HG03175 (cell line): ENCODE results near the gene ST6GALNAC3.

ENCODE experiments used
- ATAC-seq: cut with Tn5 transposase; IDR thresholded peaks from one replicate; pipeline ENCODE4 v1.9.1; 2021; ENCODE audit warnings: mild to moderate bottlenecking, moderate library complexity; ENCODE audit not compliant: unreplicated experiment

ST6GALNAC3 gene

DNA sequence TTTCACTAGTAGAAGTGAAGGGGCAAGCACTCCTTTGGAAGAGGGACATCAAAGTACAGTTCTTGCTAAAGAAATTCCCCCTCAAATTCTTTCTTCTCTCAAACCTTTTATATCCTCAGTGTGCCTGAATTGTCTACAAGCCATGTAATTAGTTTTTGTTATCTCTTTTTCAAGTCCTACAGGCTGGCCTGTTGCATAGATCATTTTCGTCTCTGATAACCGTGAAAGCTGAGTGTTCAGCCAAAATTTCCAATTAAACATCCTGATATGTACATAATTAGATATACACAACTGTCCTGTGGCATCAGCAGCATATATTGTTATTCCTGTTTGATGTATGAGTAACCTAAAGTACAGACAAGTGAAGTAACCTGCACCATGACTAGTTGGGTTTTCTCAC is 417.2 kb downstream of the ST6GALNAC3 start:
- no peak for ATAC-seq

DNA sequence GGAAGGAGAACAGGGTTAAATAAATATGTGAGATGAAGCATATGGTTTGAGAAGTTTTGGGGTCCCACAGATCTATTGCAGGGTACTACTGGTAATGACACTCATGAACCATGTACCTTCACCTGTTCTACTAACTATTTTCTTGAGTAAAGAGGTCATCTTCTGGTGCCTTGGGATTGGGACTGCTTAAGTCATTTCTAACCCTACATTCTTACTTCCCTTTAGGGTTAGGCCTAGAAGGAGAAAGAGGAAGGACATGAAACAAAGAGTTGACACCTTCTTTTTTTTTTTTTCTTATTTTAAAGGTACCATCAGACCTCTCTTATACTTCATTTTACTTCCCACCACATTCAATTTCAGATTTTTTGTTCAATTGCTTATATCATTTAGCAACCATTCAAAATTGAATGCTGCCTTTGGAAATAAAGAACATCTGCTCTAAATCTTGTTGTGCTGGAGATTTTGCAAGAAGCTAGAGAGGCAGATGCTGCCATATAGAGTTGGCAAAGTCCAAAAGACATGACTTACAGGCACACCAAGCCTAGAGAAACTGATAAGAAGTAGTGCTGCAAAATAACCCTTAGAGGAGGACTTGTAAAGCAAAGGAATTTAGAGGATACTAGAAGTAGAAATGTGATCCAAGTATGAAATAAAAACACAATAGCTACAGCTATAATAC is 418.3 kb downstream of the ST6GALNAC3 start:
- ATAC-seq = no peak

DNA sequence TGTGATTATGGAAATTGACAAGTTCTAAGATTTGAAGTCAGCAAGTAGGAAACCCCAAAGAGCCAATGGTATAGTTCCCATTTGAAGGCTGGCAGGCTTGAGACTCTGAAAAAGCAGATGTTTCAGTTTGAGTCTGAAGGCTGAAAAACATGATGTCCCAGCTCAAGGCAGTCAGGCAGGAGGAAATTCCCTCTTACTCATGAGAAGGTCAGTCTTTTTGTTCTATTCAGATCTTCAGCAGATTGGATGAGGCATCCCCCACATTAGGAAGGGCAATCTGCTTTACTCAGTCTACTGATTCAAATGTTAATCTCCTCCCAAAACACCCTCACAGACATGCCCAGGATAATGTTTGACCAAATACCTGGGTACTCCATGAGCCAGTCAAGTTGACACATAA is 420.3 kb downstream of the ST6GALNAC3 start:
- peak; percentile 61 for ATAC-seq

DNA sequence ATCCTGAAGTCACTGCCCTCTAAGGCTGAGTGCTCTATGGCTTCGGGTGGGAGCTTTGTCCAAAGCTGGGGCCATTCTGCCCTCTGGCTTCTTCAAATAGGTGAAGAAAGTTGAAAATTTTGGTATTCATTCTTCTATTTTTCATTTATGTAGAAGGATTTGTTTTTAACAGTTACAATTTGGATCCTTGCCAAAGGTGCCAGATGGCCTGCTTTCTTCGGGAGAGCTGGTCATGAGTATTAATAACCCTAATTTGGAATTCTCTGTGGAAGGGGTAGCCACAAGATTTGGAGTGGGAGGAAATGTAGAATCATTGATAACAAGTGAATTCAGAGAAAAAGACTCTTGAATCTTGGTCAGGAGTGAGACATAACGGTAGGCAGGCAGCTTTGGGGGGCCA is 422.3 kb downstream of the ST6GALNAC3 start:
- no peak for ATAC-seq

DNA sequence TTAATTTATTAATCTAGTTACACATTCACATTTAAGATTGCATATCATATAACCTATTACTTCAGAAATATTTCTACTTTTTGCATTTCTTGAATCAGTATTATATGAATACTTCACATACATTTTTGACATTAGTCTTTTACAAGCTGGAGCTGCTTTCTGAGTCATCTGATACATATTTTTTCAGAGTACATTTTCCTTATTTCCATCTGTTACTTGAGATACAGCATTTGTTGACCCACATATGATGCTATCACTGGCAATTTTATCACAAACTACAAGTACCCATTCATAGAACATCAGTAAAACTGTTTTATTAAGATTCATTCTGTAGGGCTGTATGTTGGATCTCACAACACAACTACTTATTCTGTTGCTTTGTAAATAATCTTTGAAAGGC is 425.6 kb downstream of the ST6GALNAC3 start:
- no peak for ATAC-seq

DNA sequence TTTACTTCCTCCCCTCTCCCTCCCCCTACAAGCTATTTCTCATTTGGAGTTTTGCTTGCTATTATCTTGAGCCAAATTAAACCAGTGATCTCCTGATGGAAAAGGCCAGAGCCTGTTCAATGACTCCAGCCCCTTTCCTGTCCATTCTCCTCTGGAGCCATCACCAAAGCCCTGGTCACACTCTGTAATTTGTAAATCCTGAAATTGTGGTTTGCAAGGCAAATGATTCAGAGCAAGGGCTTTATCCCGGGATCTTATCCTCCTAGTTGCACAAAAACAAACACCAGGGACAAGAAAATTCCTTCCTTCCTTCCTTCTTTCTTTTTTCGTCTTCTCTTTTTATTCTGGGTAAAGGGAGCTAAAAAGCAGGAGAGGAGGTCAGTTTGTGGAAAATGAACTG is 426.6 kb downstream of the ST6GALNAC3 start:
- no peak for ATAC-seq

DNA sequence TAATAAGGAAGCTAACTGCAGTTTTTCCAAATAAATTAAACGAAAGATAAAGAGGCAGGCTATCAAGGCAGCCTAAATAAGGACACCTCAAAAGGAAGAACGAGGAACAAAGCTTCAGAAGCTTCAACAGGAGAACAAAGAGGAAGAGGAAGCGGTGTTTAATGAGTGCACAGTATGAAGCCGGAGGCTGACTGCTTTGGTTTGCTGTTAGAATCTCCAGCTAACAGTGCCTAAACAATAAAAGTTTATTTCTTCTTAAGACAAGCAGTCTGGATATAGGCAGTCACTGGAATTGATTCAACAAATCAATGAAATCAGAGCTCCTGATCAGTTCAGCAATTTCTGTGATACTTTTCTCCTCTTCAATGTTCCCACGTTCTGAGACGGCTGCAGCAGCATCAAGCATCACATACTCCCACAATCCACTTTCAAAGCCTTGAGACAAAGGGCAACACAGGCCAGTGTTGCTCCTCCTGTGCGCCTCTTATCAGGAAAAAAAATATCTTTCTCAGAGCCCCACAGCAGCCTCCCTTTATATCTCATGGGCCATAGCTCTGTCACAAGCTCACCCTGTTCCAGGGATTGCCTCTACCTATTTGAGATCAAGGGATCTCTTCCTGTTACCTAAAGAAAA is 427.2 kb downstream of the ST6GALNAC3 start:
- no peak for ATAC-seq

DNA sequence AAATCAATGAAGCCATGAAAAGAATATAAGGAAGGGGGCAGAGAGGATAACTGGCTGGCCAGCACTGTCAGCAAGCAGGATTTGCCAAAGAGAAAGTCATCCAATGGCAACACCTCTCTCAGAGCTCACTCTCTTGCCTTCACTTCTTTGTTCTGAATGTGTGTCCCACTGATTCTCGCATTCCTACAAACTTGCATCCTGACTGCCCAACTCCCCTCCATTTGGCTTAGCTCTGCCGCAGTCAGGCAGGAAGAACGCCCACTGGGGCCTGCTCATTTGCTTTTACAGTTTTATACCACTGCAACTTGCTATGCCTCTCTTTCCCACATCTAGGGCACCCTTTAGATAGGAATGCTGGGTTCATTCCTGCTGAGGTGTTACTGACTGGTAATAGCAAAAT is 428.6 kb downstream of the ST6GALNAC3 start:
- no peak for ATAC-seq

DNA sequence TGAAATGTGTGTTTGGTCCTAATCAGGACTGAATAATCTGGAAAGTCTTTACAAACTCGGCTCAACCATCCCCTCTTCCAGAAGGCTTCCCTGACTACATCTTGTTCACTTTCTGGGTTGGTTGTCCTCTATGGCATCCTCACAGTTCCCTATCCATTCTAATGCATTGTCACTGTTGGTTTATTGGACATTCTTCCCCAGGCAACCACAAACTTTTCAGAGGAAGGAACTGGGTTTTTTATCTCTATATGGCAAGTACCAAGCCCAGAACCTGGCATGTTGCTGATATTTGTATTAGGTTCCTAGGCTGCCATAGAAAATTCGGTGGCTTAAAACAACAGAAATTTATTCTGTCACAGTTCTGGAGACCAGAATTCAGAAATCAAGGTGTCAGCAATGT is 429.2 kb downstream of the ST6GALNAC3 start:
- ATAC-seq = no peak

DNA sequence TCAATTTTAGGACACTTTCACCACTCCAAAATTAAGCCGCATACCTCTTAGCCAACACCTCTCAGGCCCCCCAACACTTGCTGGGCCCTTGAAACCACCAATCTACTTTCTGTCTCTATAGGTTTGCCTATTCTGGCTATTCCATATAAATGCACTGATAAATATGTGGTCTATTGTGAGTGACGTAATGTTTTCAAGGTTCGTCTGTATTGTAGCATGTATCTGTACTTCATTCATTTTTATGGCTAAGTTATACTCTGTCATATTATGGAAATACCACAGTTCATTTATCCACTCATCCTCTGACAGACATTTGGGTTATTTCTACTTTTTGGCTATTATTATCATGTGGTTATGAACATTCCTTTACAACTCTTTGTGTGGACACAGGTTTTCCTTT is 432.8 kb downstream of the ST6GALNAC3 start:
- no peak for ATAC-seq

DNA sequence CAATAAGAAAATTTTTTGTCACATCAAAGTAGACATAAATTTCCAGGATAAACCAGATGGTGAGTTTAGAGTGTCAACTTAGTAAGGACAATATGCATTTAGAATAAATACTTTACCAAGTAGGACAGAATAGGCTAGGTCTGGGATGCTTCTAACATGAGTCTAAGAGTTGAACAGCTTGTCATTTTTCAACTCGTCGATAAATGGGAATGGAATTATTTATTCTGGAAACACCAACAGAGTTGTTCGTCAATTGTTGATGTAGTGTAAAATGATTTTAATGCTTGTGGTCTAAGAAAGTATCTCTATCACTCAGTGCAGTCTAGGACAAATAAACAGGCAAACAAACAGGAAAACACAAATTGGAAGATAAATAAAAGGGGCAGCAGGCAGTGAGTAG is 434.3 kb downstream of the ST6GALNAC3 start:
- no peak for ATAC-seq

DNA sequence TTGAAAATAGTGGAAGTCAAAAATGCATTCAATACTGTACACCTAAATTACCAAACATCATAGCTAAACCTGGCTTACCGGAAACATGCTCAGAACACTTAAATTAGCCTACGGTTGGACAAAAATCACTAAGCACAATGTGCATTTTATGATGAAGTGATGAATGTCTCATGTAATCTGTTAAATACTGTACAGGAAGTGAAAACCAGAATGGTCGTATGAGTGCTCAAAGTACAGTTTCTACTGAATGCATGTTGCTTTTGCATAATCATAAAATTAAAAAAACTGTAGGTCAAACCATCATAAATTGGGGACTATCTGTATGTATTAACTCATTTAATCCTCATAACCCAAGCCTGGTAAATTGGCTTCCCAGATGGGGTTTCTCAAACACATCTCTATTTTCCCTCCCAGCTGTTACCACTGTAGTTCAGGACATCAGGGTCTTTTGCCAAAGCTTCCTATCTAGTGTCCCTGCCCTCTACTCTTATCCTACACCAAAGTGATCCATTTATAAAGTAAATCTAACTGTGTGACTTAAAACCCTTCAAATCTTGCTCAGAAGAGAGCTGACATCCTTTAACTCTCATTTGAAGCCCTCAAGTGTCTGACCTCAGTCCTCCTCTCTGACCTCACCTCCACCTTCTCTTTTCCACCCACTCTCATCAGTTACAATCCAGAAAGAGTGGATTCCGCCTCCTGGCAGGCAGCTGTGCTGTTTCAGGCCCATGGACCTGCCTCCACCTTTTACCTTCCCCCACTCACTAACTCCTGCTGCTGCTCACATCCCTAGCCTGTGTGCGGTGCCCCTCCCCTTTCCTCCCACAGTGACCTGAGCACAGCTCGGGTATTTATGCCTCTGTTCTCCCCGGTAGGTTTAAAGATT is 436.4 kb downstream of the ST6GALNAC3 start:
- no peak for ATAC-seq

DNA sequence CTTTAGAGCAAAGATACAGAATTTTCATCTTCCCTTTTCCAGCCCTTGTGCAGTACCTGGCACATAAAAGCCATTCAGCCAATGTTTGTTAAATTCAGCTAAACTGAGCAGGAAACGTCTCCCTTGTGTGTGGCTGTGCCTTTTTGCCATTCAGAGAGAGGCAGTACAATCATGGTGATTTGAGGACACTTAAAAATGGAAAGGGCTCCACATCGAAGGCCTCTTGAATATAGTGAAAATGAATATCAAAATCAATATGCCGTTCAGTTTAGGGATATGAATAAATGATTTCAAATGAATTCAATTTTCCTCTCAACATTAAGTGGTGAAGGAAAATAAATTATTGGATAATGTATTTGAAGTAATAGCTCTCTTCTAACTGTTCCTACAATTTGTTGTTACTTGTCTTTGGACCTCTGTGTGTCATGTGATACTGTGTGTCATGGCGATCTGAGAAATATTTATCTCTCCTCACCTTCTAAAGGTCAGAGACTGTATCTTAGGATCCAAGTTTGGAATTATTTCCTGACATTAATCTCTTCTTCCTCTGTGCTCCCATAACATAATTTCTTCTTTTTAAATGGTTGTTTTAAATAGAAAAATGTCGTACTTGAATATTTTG is 437.1 kb downstream of the ST6GALNAC3 start:
- ATAC-seq = no peak

DNA sequence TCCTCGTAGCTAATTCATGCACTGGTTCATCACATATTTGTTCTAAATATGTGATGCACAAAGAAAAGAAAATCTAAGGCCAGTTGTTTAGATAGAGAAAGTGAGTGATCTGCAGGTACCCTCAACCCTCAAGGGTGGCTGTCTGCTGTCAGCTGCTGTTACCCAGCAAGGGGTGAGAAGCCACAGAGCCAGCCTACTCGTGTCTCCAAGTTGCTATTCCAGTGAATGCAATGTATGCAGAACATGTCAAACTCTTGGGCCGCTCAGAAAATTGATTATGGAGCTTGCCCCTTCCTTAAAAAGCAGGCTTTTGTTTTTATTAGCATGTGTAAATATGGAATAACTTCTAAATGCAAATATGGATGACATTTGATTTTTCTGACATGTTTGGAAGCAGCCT is 456.4 kb downstream of the ST6GALNAC3 start:
- ATAC-seq = no peak

DNA sequence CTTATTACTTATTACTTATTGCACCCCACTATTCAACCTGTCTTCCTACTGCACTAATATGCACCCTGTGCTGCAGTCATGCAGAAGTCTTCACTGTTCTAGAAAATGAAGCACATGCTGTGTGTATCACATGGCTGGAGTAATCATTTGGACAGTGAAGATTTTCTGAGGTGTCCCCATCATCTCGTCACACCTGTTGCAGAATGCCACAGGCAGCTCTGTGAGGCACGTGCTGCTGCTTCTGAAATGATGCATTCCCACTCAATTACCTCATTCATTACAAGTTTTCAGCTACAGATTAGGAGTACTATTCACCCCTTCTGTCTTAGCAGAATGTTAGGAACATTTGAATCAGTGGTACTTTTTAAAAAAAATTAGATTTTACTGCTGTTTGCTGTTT is 467.1 kb downstream of the ST6GALNAC3 start:
- ATAC-seq = no peak

DNA sequence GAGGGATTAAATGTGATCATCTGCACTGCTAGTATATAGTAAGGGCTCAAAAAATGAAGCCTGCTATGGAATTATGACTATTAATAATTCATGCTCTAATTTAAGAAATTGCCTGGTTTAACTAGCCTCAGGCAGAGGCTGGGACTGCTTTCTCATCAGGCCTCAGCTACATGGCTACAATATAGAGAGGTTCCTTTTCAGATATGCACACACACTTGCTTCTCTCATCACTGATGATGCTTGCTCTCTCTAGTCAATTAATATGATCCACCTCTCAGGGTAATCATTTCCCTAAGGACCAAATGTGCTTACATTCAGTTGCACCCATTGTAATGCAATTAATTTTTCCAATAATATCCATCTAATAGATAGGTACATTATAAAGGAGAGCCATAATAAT is 467.8 kb downstream of the ST6GALNAC3 start:
- ATAC-seq = no peak

DNA sequence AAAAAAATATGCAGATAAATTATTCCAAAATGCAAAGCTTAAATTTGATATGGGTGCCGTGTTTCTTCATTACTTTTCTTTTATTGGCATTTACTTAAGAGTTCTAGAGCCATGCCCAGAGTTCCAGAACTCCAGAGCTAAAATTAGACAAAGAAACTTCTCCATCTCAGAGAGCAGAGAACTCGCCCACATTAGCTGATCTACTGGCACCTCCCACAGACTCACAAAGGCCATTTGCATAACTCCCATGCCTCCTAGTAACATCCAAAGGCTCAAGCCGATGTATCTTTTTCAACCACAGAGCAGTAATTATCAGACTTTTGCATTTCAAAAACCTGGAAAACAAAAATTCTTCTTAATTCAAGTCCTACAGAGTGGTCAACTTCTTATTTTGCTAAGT is 468.9 kb downstream of the ST6GALNAC3 start:
- no peak for ATAC-seq

DNA sequence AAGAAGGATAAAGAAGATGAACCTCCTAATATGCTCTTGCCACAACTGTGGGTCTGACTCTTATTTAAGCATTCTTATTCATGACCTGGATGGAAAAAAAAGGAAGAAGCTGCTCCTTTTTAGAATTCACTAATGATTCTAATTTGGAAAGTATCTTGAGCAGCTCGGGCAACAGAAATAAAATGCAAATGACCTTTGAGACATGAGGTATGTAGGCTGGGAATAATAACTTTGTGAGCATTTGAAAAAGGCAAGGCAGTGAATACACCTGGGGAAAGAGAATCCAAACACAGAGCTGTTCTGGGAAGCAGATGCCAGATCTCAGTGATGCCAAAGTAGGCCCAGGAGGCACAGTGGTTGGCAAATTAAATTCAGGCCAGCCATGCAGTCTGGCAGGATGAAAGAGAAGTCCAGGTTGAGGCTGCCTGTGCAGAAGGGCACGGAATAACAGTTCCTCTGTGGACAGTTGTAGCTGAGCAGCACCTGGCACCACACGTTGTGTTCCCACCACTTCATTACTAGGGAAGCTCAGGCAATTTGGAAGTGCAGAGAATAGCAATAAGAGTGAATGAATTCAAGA is 471.9 kb downstream of the ST6GALNAC3 start:
- ATAC-seq = no peak

DNA sequence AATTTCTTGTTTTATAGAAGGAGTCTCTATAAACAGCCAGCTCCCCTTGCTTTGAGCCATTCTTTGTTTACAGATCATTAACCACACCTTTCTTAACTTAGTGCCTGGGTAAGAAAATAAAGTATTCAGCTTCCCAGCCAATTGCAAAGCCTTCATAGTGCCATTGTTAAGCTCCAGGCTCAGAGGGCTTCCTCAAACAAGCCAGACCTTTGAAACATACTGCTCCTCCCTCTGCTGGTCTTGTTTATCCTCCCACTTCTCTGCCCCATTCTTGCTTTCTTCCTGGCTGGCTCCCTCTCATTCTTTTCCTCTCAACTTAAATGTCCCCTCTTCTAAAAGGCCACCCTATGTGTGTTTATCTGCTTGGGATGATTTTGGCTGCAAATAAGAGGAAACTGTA is 473.4 kb downstream of the ST6GALNAC3 start:
- no peak for ATAC-seq

DNA sequence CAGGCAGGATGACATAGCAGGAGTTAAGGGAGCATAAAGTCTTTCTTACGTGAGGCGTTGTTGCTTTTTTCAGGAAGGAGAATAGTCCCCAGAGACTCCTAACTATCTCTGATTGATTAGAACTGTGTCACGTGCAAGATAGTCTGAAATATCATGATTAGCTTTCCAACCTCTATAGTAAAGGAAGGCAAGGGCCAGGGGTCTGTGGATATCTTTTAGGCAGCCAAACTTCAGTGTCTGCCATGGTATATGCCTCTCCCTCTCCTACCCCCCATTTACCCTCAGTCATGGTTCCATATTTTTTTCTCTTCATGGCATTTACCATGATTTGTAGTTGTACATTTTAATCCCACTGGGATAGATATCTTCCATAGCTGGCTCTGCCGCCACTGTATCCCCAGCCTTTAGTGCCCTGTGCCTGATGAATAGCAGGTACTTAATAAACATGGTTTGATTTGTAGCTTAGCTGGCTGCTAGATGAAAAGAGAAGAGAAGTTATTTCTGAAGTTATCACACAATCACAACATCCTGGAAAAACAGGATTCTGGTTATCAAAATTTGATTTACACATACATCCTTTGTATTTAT is 474.1 kb downstream of the ST6GALNAC3 start:
- no peak for ATAC-seq

DNA sequence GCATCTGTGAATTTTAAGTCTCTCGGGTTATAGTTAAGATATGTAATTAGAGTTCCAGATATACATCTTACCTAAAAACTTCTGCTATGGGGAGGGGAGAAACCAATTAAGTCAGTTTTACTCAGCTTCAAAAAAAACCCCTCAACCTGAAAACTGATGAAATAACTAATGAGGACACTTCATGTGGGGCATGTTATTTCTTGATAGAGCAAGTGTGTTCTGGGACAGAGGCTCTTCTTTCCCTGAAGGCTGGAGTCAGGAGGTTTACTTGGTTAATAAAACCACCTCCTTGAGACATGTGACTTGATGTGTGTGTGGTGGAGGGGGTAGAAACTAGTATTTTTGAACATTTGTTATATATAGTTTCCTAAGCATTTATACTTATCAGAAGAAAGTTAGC is 479.7 kb downstream of the ST6GALNAC3 start:
- no peak for ATAC-seq
